Motor neuron (in vitro differentiated cells): ENCODE data around the gene BACE1. TPM values are rescaled to one million over a fixed set of nuclear protein-coding genes. Genes with fewer than 3 reads are reported as not detected.

Experiments
- ATAC-seq, 8 experiments: fragments of 200-7000 bp; cut with Tn5 transposase; replicated peaks in 6 of 8; 2 replicates each; pipeline ENCODE4 v1.8.0; 2021; ENCODE audit warnings: mild to moderate bottlenecking in 8 of 8, moderate library complexity in 8 of 8
- H3K27ac ChIP-seq, 2 donors: fragments of 250-450 bp; sonication (Bioruptor Pico); 2 replicates each; pipeline ENCODE4 v1.9.0; 2021; ENCODE audit warnings: antibody characterized with exemption in 2 of 2, mild to moderate bottlenecking in 2 of 2, moderate library complexity in 1 of 2
- H3K4me1 ChIP-seq, 2 donors: fragments of 250-450 bp; sonication (Bioruptor Pico); replicated peaks in 1 of 2; 2 replicates each; pipeline ENCODE4 v1.6.1; 2021; ENCODE audit warnings: antibody characterized with exemption in 2 of 2, mild to moderate bottlenecking in 2 of 2, moderate library complexity in 1 of 2
- H3K4me3 ChIP-seq, 5 donors: fragments of 250-450 bp; sonication (Bioruptor Pico); 2 replicates each; pipeline ENCODE4 v1.9.0; 2021; ENCODE audit warnings: antibody characterized with exemption in 5 of 5, mild to moderate bottlenecking in 5 of 5, moderate library complexity in 4 of 5
- WGBS, 10 experiments: fragments of 450-650 bp; shearing (Covaris generic); methylation state at CpG; one replicate each; pipeline ENCODE4 v1.0.0; 2022; 5-methylcytosine and 5-hydroxymethylcytosine counted together
- in situ Hi-C, 9 experiments: fragments of 400-800 bp; cut with MboI; loops; one replicate each; pipeline ENCODE4 v1.15.0; 2021; ENCODE audit warnings: low sequenced_read_pairs in 9 of 9, low pct_unique_long_range_greater_than_20kb in 2 of 9; ENCODE audit not compliant: unreplicated experiment in 9 of 9
- total RNA-seq, 8 experiments: library from RNA; unstranded; fragments of 300-600 nt; gene quantifications; 2 replicates each; pipeline versions ENCODE4 v1.2.3 to v1.2.4, GENCODE V29; 2022

The BACE1 gene
- total RNA-seq, 8 experiments from 2014 or later: 13.0 to 56.3 (median 27.2) TPM

GRCh38 chr11:117300773-117301172 lies 15.3 kb downstream of the BACE1 start:
- Histone ChIP-seq H3K4me1 (peaks cover 27 to 45% of the 10 kb centered on the region in 2 donors), H3K4me3 (peak overlapping the region in 1 of 5 donors; percentile 2), H3K27ac (peak overlapping the region; percentile 85 to 95)
- 27 to 83% (median 71%) methylated on average over 2 to 5 of the region's 5 CpGs; no CpG with 5 or more reads in 2 of the 10 experiments for WGBS, 10 experiments
- in situ Hi-C loops: no loop called here
- no peak for ATAC-seq

- in situ Hi-C loops: no loop called here
- H3K4me1 ChIP-seq: peaks cover 27 to 45% of the 10 kb centered on the region in 2 donors
- 0 to 10% (median 4%) methylated on average over 2 to 5 of the region's 17 CpGs; no CpG with 5 or more reads in 7 of the 10 experiments for WGBS, 10 experiments
- H3K4me3 ChIP-seq: peak overlapping the region in 3 of 5 donors; percentile 7 to 27 (median 23)
- peak overlapping the region; percentile 85 to 95 for H3K27ac ChIP-seq
- ATAC-seq: peak in 7 of 8 experiments; percentile 54 to 92 (median 89)
Measured at GRCh38 chr11:117300283-117300663, 15.8 kb downstream of the BACE1 start.

GRCh38 chr11:117299351-117300282 lies 16.4 kb downstream of the BACE1 start:
- in situ Hi-C loops: no loop called here
- WGBS, 10 experiments: 10 to 60% (median 19%) methylated on average over 1 to 4 of the region's 12 CpGs; no CpG with 5 or more reads in 6 of the 10 experiments
- ATAC-seq: peak in 6 of 8 experiments; percentile 23 to 69 (median 68)
- Histone ChIP-seq H3K27ac (peak overlapping the region; percentile 85 to 95), H3K4me1 (peaks cover 27 to 45% of the 10 kb centered on the region in 2 donors), H3K4me3 (peak overlapping the region in 3 of 5 donors; percentile 7 to 27 (median 23))

- Histone ChIP-seq H3K27ac (peak overlapping the region in 1 of 2 donors; percentile 95), H3K4me1 (peaks cover 27 to 33% of the 10 kb centered on the region in 2 donors), H3K4me3 (no peak overlapping the region)
- in situ Hi-C loops: no loop called here
- WGBS, 10 experiments: 85 to 100% (median 90%) methylated on average over 2 to 5 of the region's 8 CpGs; no CpG with 5 or more reads in 6 of the 10 experiments
- ATAC-seq: no peak
Measured at GRCh38 chr11:117298195-117298594, 17.9 kb downstream of the BACE1 start.

- Histone ChIP-seq H3K4me1 (peaks cover 27 to 30% of the 10 kb centered on the region in 2 donors), H3K27ac (no peak overlapping the region), H3K4me3 (no peak overlapping the region)
- 69 to 88% (median 84%) methylated on average over 1 to 6 of the region's 6 CpGs; no CpG with 5 or more reads in 6 of the 10 experiments for WGBS, 10 experiments
- in situ Hi-C loops: no loop called here
- ATAC-seq: no peak
Measured at GRCh38 chr11:117296881-117297280, 19.2 kb downstream of the BACE1 start.

GRCh38 chr11:117295438-117296137 lies 20.5 kb downstream of the BACE1 start:
- in situ Hi-C loops: no loop called here
- no peak for ATAC-seq
- 40 to 100% (median 88%) methylated on average over 1 to 6 of the region's 9 CpGs; no CpG with 5 or more reads in 4 of the 10 experiments for WGBS, 10 experiments
- Histone ChIP-seq H3K4me3 (no peak overlapping the region), H3K27ac (no peak overlapping the region), H3K4me1 (peaks cover 21 to 24% of the 10 kb centered on the region in 2 donors)

GRCh38 chr11:117292616-117293015 lies 23.4 kb downstream of the BACE1 start:
- ATAC-seq: no peak
- WGBS, 10 experiments: 100% methylated on average over 1 of the region's 2 CpGs; no CpG with 5 or more reads in 5 of the 10 experiments
- H3K27ac ChIP-seq: no peak overlapping the region
- no peaks in the 10 kb centered on the region for H3K4me1 ChIP-seq
- in situ Hi-C loops: no loop called here
- no peak overlapping the region for H3K4me3 ChIP-seq

- no peak for ATAC-seq
- Histone ChIP-seq H3K27ac (no peak within 1 kb of the TSS), H3K4me3 (no peak within 1 kb of the TSS), H3K4me1 (no peaks in the 10 kb centered on the region)
- in situ Hi-C loops: no loop called here
- 80 to 100% (median 92%) methylated on average over 1 to 4 of the region's 8 CpGs; no CpG with 5 or more reads in 1 of the 10 experiments for WGBS, 10 experiments
Measured at GRCh38 chr11:117290809-117291396, 25.2 kb downstream of the BACE1 start, which contains the start of gene BACE1-AS. Gene BACE1-AS (plus strand): TSS chr11:117291346.

- H3K27ac ChIP-seq: no peak overlapping the region
- in situ Hi-C loops: no loop called here
- WGBS, 10 experiments: 100% methylated on average over 1 of the region's 1 CpG; no CpG with 5 or more reads in 7 of the 10 experiments
- H3K4me3 ChIP-seq: no peak overlapping the region
- H3K4me1 ChIP-seq: no peaks in the 10 kb centered on the region
- ATAC-seq: no peak
Measured at GRCh38 chr11:117289795-117290194, 26.3 kb downstream of the BACE1 start.

- in situ Hi-C loops: no loop called here
- no peak overlapping the region for H3K4me3 ChIP-seq
- no peak for ATAC-seq
- 75 to 100% (median 100%) methylated on average over 1 to 3 of the region's 3 CpGs; no CpG with 5 or more reads in 2 of the 10 experiments for WGBS, 10 experiments
- no peaks in the 10 kb centered on the region for H3K4me1 ChIP-seq
- H3K27ac ChIP-seq: no peak overlapping the region
Measured at GRCh38 chr11:117287668-117288067, 28.4 kb downstream of the BACE1 start.

GRCh38 chr11:117286588-117286987 lies 29.5 kb downstream of the BACE1 start:
- H3K4me1 ChIP-seq: no peaks in the 10 kb centered on the region
- in situ Hi-C loops: no loop called here
- WGBS, 10 experiments: 20 to 95% (median 82%) methylated on average over 1 to 2 of the region's 2 CpGs; no CpG with 5 or more reads in 2 of the 10 experiments
- H3K27ac ChIP-seq: no peak overlapping the region
- ATAC-seq: no peak
- no peak overlapping the region for H3K4me3 ChIP-seq

- Histone ChIP-seq H3K4me1 (peaks cover 0 to 4% of the 10 kb centered on the region in 2 donors), H3K27ac (no peak overlapping the region), H3K4me3 (no peak overlapping the region)
- no peak for ATAC-seq
- in situ Hi-C loops: no loop called here
- WGBS, 10 experiments: 91 to 100% (median 100%) methylated on average over 1 to 2 of the region's 2 CpGs; no CpG with 5 or more reads in 2 of the 10 experiments
Measured at GRCh38 chr11:117284053-117284452, 32.0 kb downstream of the BACE1 start.
